SK-MEL-5 (cell line): ENCODE measurements around the gene PTPRU. TPM values are rescaled to one million over a fixed set of nuclear protein-coding genes. Genes with fewer than 3 reads are reported as not detected.

Experiments used
- DNase-seq: peaks from one replicate; pipeline ENCODE4 v3.0.0-alpha.2; 2016; ENCODE audit warnings: low read depth, low spot score
- in situ Hi-C: cut with HindIII; loops from 2 replicates; pipeline ENCODE4 v1.10.0; 2016; ENCODE audit warnings: low sequenced_read_pairs, high pct_unique_total_duplicates, low pct_unique_long_range_greater_than_20kb
- total RNA-seq: library from RNA; depleted of rRNA; stranded (reverse); fragments of >200 nt; shearing (Covaris generic); gene quantifications from 2 replicates; pipeline ENCODE4 v1.2.3, GENCODE V29; 2014

PTPRU gene
- total RNA-seq, 1 experiment from 2014 or later, result 3.3 TPM

- in situ Hi-C loops, result no loop called here
- no peak for DNase-seq
Observed at GRCh38 chr1:29330089-29330488, 93.8 kb downstream of the PTPRU start.

- no peak for DNase-seq
- in situ Hi-C loops, result no loop called here
Observed at GRCh38 chr1:29330856-29331255, 94.5 kb downstream of the PTPRU start.

GRCh38 chr1:29331309-29331708, 95.0 kb downstream of the PTPRU start:
- in situ Hi-C loops, result no loop called here

GRCh38 chr1:29331729-29332128, 95.4 kb downstream of the PTPRU start:
- in situ Hi-C loops, result no loop called here
- no peak for DNase-seq

More at GRCh38 chr1:29331309-29331708, 95.0 kb downstream of the PTPRU start:
- DNase-seq, result no peak

- in situ Hi-C loops, result no loop called here
- DNase-seq, result peak; percentile 62
Observed at GRCh38 chr1:29332204-29332603, 95.9 kb downstream of the PTPRU start.

- in situ Hi-C loops, result no loop called here
- no peak for DNase-seq
Observed at GRCh38 chr1:29333008-29333407, 96.7 kb downstream of the PTPRU start.

- DNase-seq, result no peak
- in situ Hi-C loops, result no loop called here
Observed at GRCh38 chr1:29335573-29335972, 99.3 kb downstream of the PTPRU start.

GRCh38 chr1:29338908-29339575, 102.7 kb downstream of the PTPRU start:
- in situ Hi-C loops, result no loop called here
- DNase-seq, result no peak

- DNase-seq, result no peak
- in situ Hi-C loops, result no loop called here
Observed at GRCh38 chr1:29341936-29342335, 105.6 kb downstream of the PTPRU start.

- DNase-seq, result no peak
- in situ Hi-C loops, result no loop called here
Observed at GRCh38 chr1:29342351-29342750, 106.0 kb downstream of the PTPRU start.

- in situ Hi-C loops, result no loop called here
Observed at GRCh38 chr1:29342983-29343382, 106.7 kb downstream of the PTPRU start.

GRCh38 chr1:29343476-29343875, 107.2 kb downstream of the PTPRU start:
- in situ Hi-C loops, result no loop called here
- no peak for DNase-seq

More at GRCh38 chr1:29342983-29343382, 106.7 kb downstream of the PTPRU start:
- DNase-seq, result no peak

- DNase-seq, result no peak
- in situ Hi-C loops, result no loop called here
Observed at GRCh38 chr1:29343908-29344307, 107.6 kb downstream of the PTPRU start.

GRCh38 chr1:29344336-29344735, 108.0 kb downstream of the PTPRU start:
- in situ Hi-C loops, result no loop called here
- no peak for DNase-seq

- no peak for DNase-seq
- in situ Hi-C loops, result no loop called here
Observed at GRCh38 chr1:29346576-29346975, 110.3 kb downstream of the PTPRU start.

GRCh38 chr1:29349871-29350491, 113.7 kb downstream of the PTPRU start:
- in situ Hi-C loops, result no loop called here
- peak; percentile 69 for DNase-seq

- in situ Hi-C loops, result no loop called here
Observed at GRCh38 chr1:29352719-29353420, 116.5 kb downstream of the PTPRU start.

GRCh38 chr1:29354511-29355098, 118.3 kb downstream of the PTPRU start:
- in situ Hi-C loops, result no loop called here

More at GRCh38 chr1:29352719-29353420, 116.5 kb downstream of the PTPRU start:
- no peak for DNase-seq

More at GRCh38 chr1:29354511-29355098, 118.3 kb downstream of the PTPRU start:
- DNase-seq, result no peak
